RWPE2 (cell line): ENCODE data around the gene RPLP1.

Source experiments
- ATAC-seq: fragments of 200-7000 bp; cut with Tn5 transposase; 3 replicates; pipeline ENCODE4 v1.9.1; 2021; ENCODE audit warnings: low read depth
- DNase-seq: peaks from one replicate; pipeline ENCODE4 v3.0.0-alpha.2; 2020; ENCODE audit warnings: low spot score
- H3K27ac ChIP-seq: fragments of 450-650 bp; 2 replicates; pipeline ENCODE4 v1.5.1; 2017; ENCODE audit warnings: mild to moderate bottlenecking; ENCODE audit not compliant: poor library complexity, severe bottlenecking
- H3K27me3 ChIP-seq: fragments of 250-450 bp; sonication (Bioruptor Pico); 2 replicates; pipeline ENCODE4 v1.5.1; 2021; ENCODE audit warnings: mild to moderate bottlenecking, moderate library complexity; ENCODE audit not compliant: insufficient read depth, poor library complexity, severe bottlenecking
- H3K36me3 ChIP-seq: fragments of 250-450 bp; sonication (Bioruptor Pico); 2 replicates; pipeline ENCODE4 v1.5.1; 2020; ENCODE audit warnings: low read depth, mild to moderate bottlenecking, moderate library complexity
- H3K4me1 ChIP-seq: fragments of 250-450 bp; sonication (Bioruptor Pico); 2 replicates; pipeline ENCODE4 v1.5.1; 2021; ENCODE audit warnings: mild to moderate bottlenecking, moderate library complexity; ENCODE audit not compliant: insufficient read depth, poor library complexity, severe bottlenecking
- H3K4me3 ChIP-seq: fragments of 250-450 bp; sonication (Bioruptor Pico); 2 replicates; pipeline ENCODE4 v1.5.1; 2021; ENCODE audit warnings: mild to moderate bottlenecking, moderate library complexity; ENCODE audit not compliant: severe bottlenecking
- H3K9me3 ChIP-seq: fragments of 250-450 bp; sonication (Bioruptor Pico); 2 replicates; pipeline ENCODE4 v1.5.1; 2021; ENCODE audit warnings: mild to moderate bottlenecking, moderate library complexity; ENCODE audit not compliant: severe bottlenecking
- TF ChIP-seq, protein P1 (sequence below): fragments of 450-650 bp; IDR thresholded peaks from one replicate; pipeline ENCODE4 v1.5.1; 2017; ENCODE audit warnings: mild to moderate bottlenecking, moderate library complexity; ENCODE audit not compliant: poor library complexity, severe bottlenecking

Gene RPLP1

DNA sequence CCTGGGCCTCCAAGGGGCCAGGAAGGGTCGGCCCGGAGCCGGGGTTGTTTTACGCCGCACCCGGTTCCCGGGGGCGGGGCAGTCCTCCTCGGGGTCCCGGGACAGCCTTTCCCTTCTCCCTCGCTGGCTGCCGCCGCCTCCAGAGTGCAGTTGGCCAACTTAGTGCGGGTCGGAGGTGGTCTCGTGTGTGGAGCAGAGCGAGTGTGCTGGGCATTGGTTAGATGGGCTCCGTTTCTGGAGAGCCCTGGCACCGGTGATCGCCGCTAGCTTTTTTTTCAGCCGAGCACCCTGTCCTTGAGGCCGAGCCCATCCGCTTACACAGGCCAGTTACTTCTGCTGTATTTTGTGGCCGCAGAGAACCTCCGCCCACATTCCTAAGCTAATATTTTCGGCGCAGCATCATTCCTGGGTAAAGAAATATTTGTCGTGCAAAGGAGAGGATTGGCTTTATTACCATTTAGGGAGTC, 37.9 kb upstream of the RPLP1 start:
- peaks cover 47% of the 10 kb centered on the region for H3K36me3 ChIP-seq
- peak overlapping the region; percentile 90 for H3K27ac ChIP-seq
- no peaks in the 10 kb centered on the region for H3K27me3 ChIP-seq
- peak; percentile 89 for DNase-seq
- TF ChIP-seq, protein P1, sequence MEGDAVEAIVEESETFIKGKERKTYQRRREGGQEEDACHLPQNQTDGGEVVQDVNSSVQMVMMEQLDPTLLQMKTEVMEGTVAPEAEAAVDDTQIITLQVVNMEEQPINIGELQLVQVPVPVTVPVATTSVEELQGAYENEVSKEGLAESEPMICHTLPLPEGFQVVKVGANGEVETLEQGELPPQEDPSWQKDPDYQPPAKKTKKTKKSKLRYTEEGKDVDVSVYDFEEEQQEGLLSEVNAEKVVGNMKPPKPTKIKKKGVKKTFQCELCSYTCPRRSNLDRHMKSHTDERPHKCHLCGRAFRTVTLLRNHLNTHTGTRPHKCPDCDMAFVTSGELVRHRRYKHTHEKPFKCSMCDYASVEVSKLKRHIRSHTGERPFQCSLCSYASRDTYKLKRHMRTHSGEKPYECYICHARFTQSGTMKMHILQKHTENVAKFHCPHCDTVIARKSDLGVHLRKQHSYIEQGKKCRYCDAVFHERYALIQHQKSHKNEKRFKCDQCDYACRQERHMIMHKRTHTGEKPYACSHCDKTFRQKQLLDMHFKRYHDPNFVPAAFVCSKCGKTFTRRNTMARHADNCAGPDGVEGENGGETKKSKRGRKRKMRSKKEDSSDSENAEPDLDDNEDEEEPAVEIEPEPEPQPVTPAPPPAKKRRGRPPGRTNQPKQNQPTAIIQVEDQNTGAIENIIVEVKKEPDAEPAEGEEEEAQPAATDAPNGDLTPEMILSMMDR = no peak
- no peaks in the 10 kb centered on the region for H3K9me3 ChIP-seq
- peak; percentile 75 for ATAC-seq
- peak overlapping the region; percentile 86 for H3K4me3 ChIP-seq
- peaks cover 13% of the 10 kb centered on the region for H3K4me1 ChIP-seq

DNA sequence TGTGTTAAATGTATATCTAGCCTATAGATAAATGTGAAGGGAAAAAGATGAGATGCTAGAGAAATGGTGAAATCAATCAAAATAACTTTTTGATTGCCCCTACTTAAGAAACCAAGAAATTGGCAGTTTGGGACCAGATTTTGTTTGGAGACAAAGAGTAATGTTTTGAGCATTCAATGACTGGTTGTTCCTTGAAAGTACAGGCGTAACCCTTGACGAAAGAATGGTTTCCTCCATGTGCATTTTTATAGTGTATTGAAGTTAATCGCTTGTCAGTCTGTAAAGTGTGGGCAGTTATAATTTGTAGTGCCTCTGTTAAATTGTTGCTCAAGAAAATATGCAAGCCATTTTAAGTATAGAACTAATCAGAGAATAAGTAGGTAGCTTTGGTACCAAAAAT, 37.2 kb upstream of the RPLP1 start:
- peak overlapping the region; percentile 90 for H3K27ac ChIP-seq

DNA sequence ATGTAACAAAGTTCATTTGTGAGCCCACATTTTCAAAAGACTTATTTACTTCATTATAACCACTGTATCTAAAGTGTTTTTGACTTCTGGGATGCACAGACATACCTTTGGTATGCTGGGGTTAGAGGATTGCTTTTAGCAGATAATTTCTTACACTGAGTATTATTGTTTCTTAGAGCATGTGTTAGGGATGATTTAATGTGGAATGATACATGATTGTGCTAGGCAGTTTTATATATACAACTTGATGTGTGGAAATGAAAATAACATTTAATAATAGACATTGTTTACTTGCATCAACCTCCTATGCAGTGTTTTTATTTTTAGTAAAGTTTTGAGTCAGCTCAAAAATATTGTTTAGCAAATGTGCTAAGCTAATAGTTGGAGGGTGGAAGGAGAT, 35.0 kb upstream of the RPLP1 start:
- ATAC-seq (no peak), DNase-seq (no peak)
- Histone ChIP-seq H3K27ac (no peak overlapping the region), H3K9me3 (no peaks in the 10 kb centered on the region), H3K4me3 (no peak overlapping the region), H3K27me3 (no peaks in the 10 kb centered on the region), H3K36me3 (peaks cover 75% of the 10 kb centered on the region), H3K4me1 (peaks cover 18% of the 10 kb centered on the region)
- TF ChIP-seq, protein P1 = no peak

More for the DNA sequence above, 37.2 kb upstream of the RPLP1 start:
- DNase-seq = no peak
- ATAC-seq = no peak
- Histone ChIP-seq H3K9me3 (no peaks in the 10 kb centered on the region), H3K27me3 (no peaks in the 10 kb centered on the region), H3K4me3 (peak overlapping the region; percentile 86), H3K36me3 (peaks cover 53% of the 10 kb centered on the region), H3K4me1 (peaks cover 13% of the 10 kb centered on the region)
- TF ChIP-seq, protein P1 = no peak

DNA sequence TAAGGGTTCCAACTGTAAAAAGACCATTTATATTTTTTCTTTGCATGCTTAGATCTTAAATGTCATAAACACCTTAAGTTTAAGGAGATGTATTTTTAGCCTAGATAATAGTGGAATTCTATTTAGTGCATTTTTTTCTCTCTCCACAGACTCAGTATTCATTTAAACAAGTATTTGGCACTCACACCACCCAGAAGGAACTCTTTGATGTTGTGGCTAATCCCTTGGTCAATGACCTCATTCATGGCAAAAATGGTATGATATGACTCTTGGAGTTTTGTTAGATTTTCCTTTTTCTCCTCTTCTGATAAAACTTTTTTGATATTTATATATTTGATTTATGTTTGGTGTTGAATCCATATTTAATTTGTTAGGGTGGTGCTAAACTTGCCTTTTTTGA, 31.1 kb upstream of the RPLP1 start:
- TF ChIP-seq, protein P1 = no peak
- peaks cover 100% of the 10 kb centered on the region for H3K36me3 ChIP-seq
- H3K4me3 ChIP-seq = no peak overlapping the region
- no peak overlapping the region for H3K27ac ChIP-seq
- H3K27me3 ChIP-seq = no peaks in the 10 kb centered on the region
- ATAC-seq (no peak), DNase-seq (no peak)
- H3K9me3 ChIP-seq = no peaks in the 10 kb centered on the region
- peaks cover 5% of the 10 kb centered on the region for H3K4me1 ChIP-seq

DNA sequence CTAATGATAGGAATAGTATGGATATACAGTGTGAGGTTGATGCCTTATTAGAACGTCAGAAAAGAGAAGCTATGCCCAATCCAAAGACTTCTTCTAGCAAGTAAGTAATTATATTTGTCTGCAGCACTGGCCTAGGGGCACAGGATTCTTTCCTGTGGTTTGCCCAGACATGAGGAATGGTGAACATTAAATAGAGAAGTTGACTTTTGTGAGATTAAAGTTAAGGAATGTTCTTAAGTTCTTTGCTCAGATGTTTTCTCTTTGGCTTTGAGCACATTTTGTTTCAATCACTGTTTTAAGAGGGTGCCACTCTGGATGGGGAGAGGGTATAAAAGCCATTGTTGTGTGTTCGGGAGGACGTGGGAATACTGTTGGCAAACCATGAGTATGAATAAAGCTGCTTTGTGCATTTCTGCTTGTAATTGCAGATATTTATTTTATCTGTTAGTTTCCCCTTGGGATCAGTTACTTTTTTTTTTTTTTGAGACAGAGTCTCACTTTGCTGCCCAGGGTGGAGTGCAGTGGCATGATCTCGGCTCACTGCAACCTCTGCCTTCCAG, 30.2 kb upstream of the RPLP1 start:
- peaks cover 5% of the 10 kb centered on the region for H3K4me1 ChIP-seq
- no peaks in the 10 kb centered on the region for H3K9me3 ChIP-seq
- TF ChIP-seq, protein P1 = no peak
- peaks cover 100% of the 10 kb centered on the region for H3K36me3 ChIP-seq
- H3K27ac ChIP-seq = no peak overlapping the region
- DNase-seq = no peak
- ATAC-seq = no peak
- H3K27me3 ChIP-seq = no peaks in the 10 kb centered on the region
- H3K4me3 ChIP-seq = no peak overlapping the region
